Upper lobe of right lung (tissue), 1 donor: ENCODE results near the gene COMMD9. TPM values are rescaled to one million over a fixed set of nuclear protein-coding genes. Genes with fewer than 3 reads are reported as not detected.

ENCODE experiments used
- ATAC-seq: fragments of 200-7000 bp; cut with Tn5 transposase; one replicate; pipeline ENCODE4 v1.9.1; 2020; ENCODE audit warnings: mild to moderate bottlenecking, moderate library complexity
- DNase-seq: peaks from one replicate; pipeline ENCODE4 v3.0.0-alpha.2; 2020
- H3K27ac ChIP-seq: fragments of 200-600 bp; one replicate; pipeline ENCODE4 v1.8.0; 2022
- H3K27me3 ChIP-seq: fragments of 200-600 bp; one replicate; pipeline ENCODE4 v1.8.0; 2022; ENCODE audit warnings: mild to moderate bottlenecking
- H3K36me3 ChIP-seq: fragments of 200-600 bp; one replicate; pipeline ENCODE4 v1.8.0; 2022
- H3K4me1 ChIP-seq: fragments of 200-600 bp; one replicate; pipeline ENCODE4 v1.8.0; 2022
- H3K4me3 ChIP-seq: fragments of 200-600 bp; one replicate; pipeline ENCODE4 v1.8.0; 2022; ENCODE audit warnings: mild to moderate bottlenecking
- H3K9me3 ChIP-seq: fragments of 200-600 bp; one replicate; pipeline ENCODE4 v1.8.0; 2022
- intact Hi-C: fragments of 100-400 bp; cut with DNase I; formaldehyde crosslinking; loops from one replicate; pipeline ENCODE4 v1.11.0; 2022
- total RNA-seq: library from RNA; stranded (reverse); fragmentation: NEBNext Ultra II Directional; extraction: Animal tissue kit (Norgen Biotek cat#: 25700); gene quantifications from one replicate; pipeline ENCODE4 v1.2.1, GENCODE V29; 2021
- TF ChIP-seq, protein P1 (sequence below): fragments of 200-600 bp; IDR thresholded peaks from one replicate; pipeline ENCODE4 v1.8.0; 2022; ENCODE audit warnings: antibody characterized with exemption
- donor health status: DM: no; HTN: yes; CAD: no; lungs with severe emphysema.

COMMD9 gene
- total RNA-seq, 1 donor from 2014 or later: 74.5 TPM

DNA sequence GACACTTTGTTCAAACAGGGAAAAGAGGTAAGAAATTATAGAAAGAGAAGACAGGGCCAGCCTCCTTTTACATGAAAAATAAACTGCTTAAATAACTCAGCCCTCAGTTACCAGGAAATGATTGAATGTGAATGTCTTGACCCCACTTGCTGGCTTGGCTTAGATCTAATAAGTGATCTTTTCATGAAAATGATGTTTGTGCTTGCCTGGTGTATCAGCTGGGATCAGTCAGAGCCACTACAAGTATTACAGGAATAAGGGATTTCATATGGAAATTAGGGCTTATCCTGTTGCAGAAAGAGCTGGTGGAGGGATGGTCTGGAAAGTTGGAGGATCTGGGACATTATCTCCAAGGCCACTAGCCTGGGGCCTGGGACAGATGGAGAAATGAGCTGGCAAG is 51.8 kb downstream of the COMMD9 start:
- Histone ChIP-seq H3K36me3 (no peaks in the 10 kb centered on the region), H3K4me3 (no peak overlapping the region), H3K27ac (no peak overlapping the region), H3K9me3 (no peaks in the 10 kb centered on the region), H3K27me3 (no peaks in the 10 kb centered on the region), H3K4me1 (no peaks in the 10 kb centered on the region)
- DNase-seq (no peak), ATAC-seq (no peak)
- intact Hi-C loops: no loop called here
- TF ChIP-seq, protein P1, sequence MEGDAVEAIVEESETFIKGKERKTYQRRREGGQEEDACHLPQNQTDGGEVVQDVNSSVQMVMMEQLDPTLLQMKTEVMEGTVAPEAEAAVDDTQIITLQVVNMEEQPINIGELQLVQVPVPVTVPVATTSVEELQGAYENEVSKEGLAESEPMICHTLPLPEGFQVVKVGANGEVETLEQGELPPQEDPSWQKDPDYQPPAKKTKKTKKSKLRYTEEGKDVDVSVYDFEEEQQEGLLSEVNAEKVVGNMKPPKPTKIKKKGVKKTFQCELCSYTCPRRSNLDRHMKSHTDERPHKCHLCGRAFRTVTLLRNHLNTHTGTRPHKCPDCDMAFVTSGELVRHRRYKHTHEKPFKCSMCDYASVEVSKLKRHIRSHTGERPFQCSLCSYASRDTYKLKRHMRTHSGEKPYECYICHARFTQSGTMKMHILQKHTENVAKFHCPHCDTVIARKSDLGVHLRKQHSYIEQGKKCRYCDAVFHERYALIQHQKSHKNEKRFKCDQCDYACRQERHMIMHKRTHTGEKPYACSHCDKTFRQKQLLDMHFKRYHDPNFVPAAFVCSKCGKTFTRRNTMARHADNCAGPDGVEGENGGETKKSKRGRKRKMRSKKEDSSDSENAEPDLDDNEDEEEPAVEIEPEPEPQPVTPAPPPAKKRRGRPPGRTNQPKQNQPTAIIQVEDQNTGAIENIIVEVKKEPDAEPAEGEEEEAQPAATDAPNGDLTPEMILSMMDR: no peak

DNA sequence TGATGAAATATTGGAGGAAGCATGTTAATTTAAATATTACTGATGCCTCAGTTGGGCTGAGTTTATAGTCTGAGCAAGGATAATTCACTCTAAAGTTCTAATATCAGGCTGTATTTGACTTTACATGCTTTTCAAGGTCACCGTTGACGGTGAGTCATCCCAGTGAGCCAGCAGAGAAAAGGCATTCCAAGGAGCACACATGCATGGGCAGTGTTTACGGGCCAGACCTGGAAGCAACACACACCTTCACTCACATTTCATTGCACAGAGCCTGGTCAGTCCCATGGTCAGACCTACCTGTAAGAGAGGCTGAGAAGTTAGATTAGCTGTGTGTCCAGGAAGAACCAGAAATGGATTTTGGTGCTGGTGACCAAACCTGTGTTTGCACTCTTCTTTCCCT is 53.5 kb downstream of the COMMD9 start:
- no peaks in the 10 kb centered on the region for H3K9me3 ChIP-seq
- DNase-seq (no peak), ATAC-seq (no peak)
- intact Hi-C loops: no loop called here
- H3K27ac ChIP-seq: no peak overlapping the region
- H3K27me3 ChIP-seq: no peaks in the 10 kb centered on the region
- H3K36me3 ChIP-seq: no peaks in the 10 kb centered on the region
- H3K4me3 ChIP-seq: no peak overlapping the region
- no peaks in the 10 kb centered on the region for H3K4me1 ChIP-seq
- TF ChIP-seq, protein P1: no peak

DNA sequence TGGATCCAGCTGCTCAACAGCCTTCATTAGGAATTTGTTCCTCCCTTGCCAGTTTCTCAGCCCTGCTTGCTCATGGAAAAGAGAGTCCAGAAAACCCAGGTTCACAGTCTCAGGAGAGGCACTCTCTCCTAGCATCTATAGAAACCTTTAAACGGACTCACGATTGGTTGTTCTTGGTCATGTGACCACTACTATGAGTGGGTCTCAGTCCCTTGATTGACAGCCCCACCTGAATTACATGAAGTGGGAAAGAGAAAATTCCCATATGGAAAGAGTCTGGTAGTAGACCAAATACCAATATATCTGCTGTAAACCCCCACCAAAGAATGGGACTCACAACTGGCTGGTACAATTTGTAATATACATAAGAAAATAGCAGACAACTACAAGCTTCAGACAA is 54.4 kb downstream of the COMMD9 start:
- DNase-seq: no peak
- Histone ChIP-seq H3K36me3 (no peaks in the 10 kb centered on the region), H3K27ac (no peak overlapping the region), H3K4me3 (no peak overlapping the region), H3K9me3 (no peaks in the 10 kb centered on the region), H3K4me1 (no peaks in the 10 kb centered on the region), H3K27me3 (no peaks in the 10 kb centered on the region)
- no peak for ATAC-seq
- TF ChIP-seq, protein P1: no peak
- intact Hi-C loops: no loop called here

DNA sequence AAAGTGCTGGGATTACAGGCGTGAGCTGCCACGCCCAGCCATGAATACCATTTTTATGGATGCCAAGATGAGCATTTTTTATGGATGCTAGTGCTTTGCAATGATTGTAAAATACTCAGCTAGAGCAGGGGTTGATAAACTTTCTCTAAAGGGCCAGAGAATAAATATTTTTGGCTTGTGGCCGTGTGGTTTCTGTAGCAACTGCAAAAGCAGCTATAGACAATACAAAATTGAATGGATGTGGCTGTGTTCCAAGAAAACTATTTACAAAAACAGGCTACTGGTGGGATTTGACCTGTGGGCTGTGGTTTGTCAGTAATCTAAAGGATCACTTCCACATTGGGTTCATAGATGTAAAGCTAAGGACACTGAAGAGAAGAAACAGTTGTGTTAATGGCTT is 56.0 kb downstream of the COMMD9 start:
- TF ChIP-seq, protein P1: no peak
- no peak for ATAC-seq
- intact Hi-C loops: no loop called here
- Histone ChIP-seq H3K27me3 (no peaks in the 10 kb centered on the region), H3K4me3 (no peak overlapping the region), H3K9me3 (no peaks in the 10 kb centered on the region), H3K36me3 (no peaks in the 10 kb centered on the region), H3K27ac (no peak overlapping the region), H3K4me1 (no peaks in the 10 kb centered on the region)
- no peak for DNase-seq

- ATAC-seq: no peak
- Histone ChIP-seq H3K4me1 (no peaks in the 10 kb centered on the region), H3K4me3 (no peak overlapping the region), H3K27ac (no peak overlapping the region), H3K9me3 (no peaks in the 10 kb centered on the region), H3K27me3 (no peaks in the 10 kb centered on the region), H3K36me3 (no peaks in the 10 kb centered on the region)
- TF ChIP-seq, protein P1: no peak
- intact Hi-C loops: no loop called here
- DNase-seq: no peak
Observed at GRCh38 chr11:36230779-36231699, 58.2 kb downstream of the COMMD9 start.
